ENCODE data around the gene GJB5. TPM values are rescaled to one million over a fixed set of nuclear protein-coding genes. Genes with fewer than 3 reads are reported as not detected.

GJB5 gene
- total RNA-seq, 4 donors from 2014 or later, result not detected

DNA sequence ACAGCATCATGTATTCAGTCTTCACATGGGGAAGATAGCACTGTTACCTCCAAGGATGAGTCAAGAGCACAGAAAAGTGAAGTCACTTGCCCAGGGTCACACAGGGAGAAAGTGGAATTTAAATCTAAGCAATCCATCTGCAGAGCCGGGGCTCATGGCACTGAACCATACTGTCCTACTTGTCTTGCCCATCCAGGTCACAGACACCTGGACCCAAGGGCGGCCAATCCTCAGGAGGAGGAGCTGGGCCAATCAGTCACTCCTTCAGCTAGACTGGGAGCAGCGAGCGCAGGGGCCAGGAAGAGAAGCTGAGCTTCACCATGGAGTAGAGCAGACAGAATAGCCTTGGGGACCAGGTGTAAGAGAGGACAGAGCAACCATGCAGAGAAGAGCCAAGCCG, 9.2 kb upstream of the GJB5 start:
- DNase-seq (ENCODE audit: low spot score) (no peak), ATAC-seq (ENCODE audit: low FRiP score) (no peak)
- no peak for TF ChIP-seq CTCF (IDR thresholded peaks at IDR 0.05)

DNA sequence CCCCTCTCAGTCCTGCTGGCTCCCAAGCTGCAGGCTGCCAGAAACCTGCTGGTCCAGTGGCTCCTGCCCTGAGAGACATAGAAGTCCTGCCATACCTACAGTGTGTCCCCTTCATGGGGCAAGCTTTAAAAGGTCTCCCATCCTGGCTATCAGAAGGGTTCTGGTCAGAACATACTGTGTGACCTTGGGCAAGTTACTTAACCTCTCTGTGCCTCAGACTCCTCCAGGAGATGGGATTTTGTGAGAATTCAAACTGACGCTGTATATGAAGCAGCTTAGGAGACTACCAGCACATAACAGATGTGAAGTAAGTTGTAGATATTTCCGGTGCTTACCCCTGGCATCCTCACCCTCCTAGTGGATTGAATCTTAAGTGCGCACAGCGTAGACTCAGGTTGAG, 8.7 kb upstream of the GJB5 start:
- no peak for DNase-seq (ENCODE audit: low spot score)
- ATAC-seq (ENCODE audit: low FRiP score), result no peak
- TF ChIP-seq CTCF (IDR thresholded peaks at IDR 0.05), result no peak

- no peak for DNase-seq (ENCODE audit: low spot score)
- TF ChIP-seq CTCF (IDR thresholded peaks at IDR 0.05), result no peak
- no peak for ATAC-seq (ENCODE audit: low FRiP score)
Measured at GRCh38 chr1:34746785-34747637, 7.8 kb upstream of the GJB5 start.

DNA sequence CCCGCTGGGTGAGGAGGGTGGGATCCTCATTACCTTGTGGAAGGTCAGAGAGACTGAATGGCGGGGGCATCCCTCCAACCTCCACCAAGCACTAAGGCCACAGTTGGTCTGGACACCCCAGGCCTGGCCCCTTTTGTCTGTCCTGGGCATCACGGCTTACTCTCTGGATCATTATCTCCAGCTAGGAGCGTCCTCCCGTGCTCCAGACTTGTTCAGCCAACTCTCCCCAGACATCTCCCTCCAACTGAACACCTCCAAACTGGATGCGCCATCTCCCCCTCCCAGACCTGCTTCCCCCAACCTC, 7.3 kb upstream of the GJB5 start:
- DNase-seq (ENCODE audit: low spot score), result no peak

GRCh38 chr1:34749992-34750391, 4.9 kb upstream of the GJB5 start:
- DNase-seq (ENCODE audit: low spot score), result no peak
- TF ChIP-seq CTCF (IDR thresholded peaks at IDR 0.05), result no peak
- no peak for ATAC-seq (ENCODE audit: low FRiP score)

More for the DNA sequence above, 7.3 kb upstream of the GJB5 start:
- TF ChIP-seq CTCF (IDR thresholded peaks at IDR 0.05), result no peak
- no peak for ATAC-seq (ENCODE audit: low FRiP score)

GRCh38 chr1:34750610-34751009, 4.2 kb upstream of the GJB5 start:
- ATAC-seq (ENCODE audit: low FRiP score), result no peak
- no peak for DNase-seq (ENCODE audit: low spot score)
- no peak for TF ChIP-seq CTCF (IDR thresholded peaks at IDR 0.05)

GRCh38 chr1:34753163-34753562, 1.7 kb upstream of the GJB5 start:
- ATAC-seq (ENCODE audit: low FRiP score), result no peak

More at GRCh38 chr1:34753163-34753562, 1.7 kb upstream of the GJB5 start:
- TF ChIP-seq CTCF (IDR thresholded peaks at IDR 0.05), result no peak
- no peak for DNase-seq (ENCODE audit: low spot score)

Data from omental fat pad (tissue), 4 donors.